Memory B cell (primary cell): Measurements from ENCODE around the gene SPTB.

Experiments used
- ATAC-seq: fragments of 150-1000 bp; cut with Tn5 transposase; 2 replicates; pipeline ENCODE4 v1.10.0; 2021; ENCODE audit warnings: low read depth, mild to moderate bottlenecking, moderate library complexity
- DNase-seq, 2 donors: peaks; one replicate each; pipeline ENCODE4 v3.0.0; 2022; ENCODE audit warnings: low spot score in 2 of 2
- H3K27ac Mint-ChIP-seq: one replicate; pipeline ENCODE4 v1.8.0; 2022; ENCODE audit warnings: mild to moderate bottlenecking, moderate library complexity, mixed read lengths
- H3K27me3 Mint-ChIP-seq: one replicate; pipeline ENCODE4 v1.8.0; 2022; ENCODE audit warnings: mixed read lengths
- H3K36me3 Mint-ChIP-seq: one replicate; pipeline ENCODE4 v1.8.0; 2022; ENCODE audit warnings: mild to moderate bottlenecking, mixed read lengths
- H3K4me1 Mint-ChIP-seq: one replicate; pipeline ENCODE4 v1.8.0; 2022; ENCODE audit warnings: mixed read lengths
- H3K4me3 Mint-ChIP-seq: one replicate; pipeline ENCODE4 v1.8.0; 2022; ENCODE audit warnings: mild to moderate bottlenecking, moderate library complexity, mixed read lengths
- H3K9me3 Mint-ChIP-seq: one replicate; pipeline ENCODE4 v1.8.0; 2022; ENCODE audit warnings: mixed read lengths

The SPTB gene

GRCh38 chr14:64736271-64737169 lies 143.2 kb downstream of the SPTB start:
- DNase-seq, result no peak
- Mint-ChIP-seq H3K27me3 (no peaks in the 10 kb centered on the region), H3K4me3 (no peak overlapping the region), H3K4me1 (no peaks in the 10 kb centered on the region), H3K9me3 (no peaks in the 10 kb centered on the region), H3K36me3 (no peaks in the 10 kb centered on the region), H3K27ac (no peak overlapping the region)
- no peak for ATAC-seq

- H3K4me1 Mint-ChIP-seq, result no peaks in the 10 kb centered on the region
- no peak for DNase-seq
- no peaks in the 10 kb centered on the region for H3K9me3 Mint-ChIP-seq
- no peaks in the 10 kb centered on the region for H3K36me3 Mint-ChIP-seq
- no peak overlapping the region for H3K4me3 Mint-ChIP-seq
- no peak for ATAC-seq
- no peaks in the 10 kb centered on the region for H3K27me3 Mint-ChIP-seq
- no peak overlapping the region for H3K27ac Mint-ChIP-seq
Measured at GRCh38 chr14:64734990-64735389, 144.7 kb downstream of the SPTB start.

- Mint-ChIP-seq H3K9me3 (no peaks in the 10 kb centered on the region), H3K4me1 (no peaks in the 10 kb centered on the region), H3K27ac (no peak overlapping the region), H3K36me3 (no peaks in the 10 kb centered on the region), H3K4me3 (no peak overlapping the region), H3K27me3 (peaks cover 2% of the 10 kb centered on the region)
- DNase-seq (no peak), ATAC-seq (no peak)
Measured at GRCh38 chr14:64733899-64734298, 145.8 kb downstream of the SPTB start.

- H3K27ac Mint-ChIP-seq, result no peak overlapping the region
- no peak for DNase-seq
- no peak for ATAC-seq
- H3K4me3 Mint-ChIP-seq, result no peak overlapping the region
- no peaks in the 10 kb centered on the region for H3K9me3 Mint-ChIP-seq
- H3K27me3 Mint-ChIP-seq, result peaks cover 2% of the 10 kb centered on the region
- no peaks in the 10 kb centered on the region for H3K36me3 Mint-ChIP-seq
- H3K4me1 Mint-ChIP-seq, result peaks cover 3% of the 10 kb centered on the region
Measured at GRCh38 chr14:64733321-64733720, 146.4 kb downstream of the SPTB start.

- peaks cover 3% of the 10 kb centered on the region for H3K4me1 Mint-ChIP-seq
- DNase-seq, result no peak
- H3K27ac Mint-ChIP-seq, result no peak overlapping the region
- H3K27me3 Mint-ChIP-seq, result peaks cover 2% of the 10 kb centered on the region
- no peaks in the 10 kb centered on the region for H3K36me3 Mint-ChIP-seq
- no peaks in the 10 kb centered on the region for H3K9me3 Mint-ChIP-seq
- no peak for ATAC-seq
- H3K4me3 Mint-ChIP-seq, result no peak overlapping the region
Measured at GRCh38 chr14:64732536-64733120, 147.1 kb downstream of the SPTB start.

- H3K4me3 Mint-ChIP-seq, result no peak overlapping the region
- H3K4me1 Mint-ChIP-seq, result peaks cover 3% of the 10 kb centered on the region
- H3K27ac Mint-ChIP-seq, result no peak overlapping the region
- H3K9me3 Mint-ChIP-seq, result no peaks in the 10 kb centered on the region
- ATAC-seq (no peak), DNase-seq (no peak)
- peaks cover 2% of the 10 kb centered on the region for H3K27me3 Mint-ChIP-seq
- H3K36me3 Mint-ChIP-seq, result no peaks in the 10 kb centered on the region
Measured at GRCh38 chr14:64732066-64732465, 147.6 kb downstream of the SPTB start.

GRCh38 chr14:64731141-64731581 lies 148.5 kb downstream of the SPTB start:
- Mint-ChIP-seq H3K9me3 (no peaks in the 10 kb centered on the region), H3K27me3 (peaks cover 2% of the 10 kb centered on the region), H3K4me3 (no peak overlapping the region), H3K36me3 (no peaks in the 10 kb centered on the region), H3K4me1 (peaks cover 3% of the 10 kb centered on the region), H3K27ac (no peak overlapping the region)
- no peak for DNase-seq
- no peak for ATAC-seq

- DNase-seq, result no peak
- Mint-ChIP-seq H3K27me3 (peaks cover 2% of the 10 kb centered on the region), H3K36me3 (no peaks in the 10 kb centered on the region), H3K4me3 (no peak overlapping the region), H3K9me3 (no peaks in the 10 kb centered on the region), H3K27ac (no peak overlapping the region), H3K4me1 (peaks cover 3% of the 10 kb centered on the region)
- no peak for ATAC-seq
Measured at GRCh38 chr14:64730681-64731080, 149.0 kb downstream of the SPTB start.

GRCh38 chr14:64730061-64730440 lies 149.7 kb downstream of the SPTB start:
- Mint-ChIP-seq H3K4me3 (no peak overlapping the region), H3K9me3 (no peaks in the 10 kb centered on the region), H3K4me1 (peaks cover 3% of the 10 kb centered on the region), H3K27me3 (peaks cover 2% of the 10 kb centered on the region), H3K27ac (no peak overlapping the region), H3K36me3 (no peaks in the 10 kb centered on the region)
- DNase-seq (no peak), ATAC-seq (no peak)

- Mint-ChIP-seq H3K9me3 (no peaks in the 10 kb centered on the region), H3K36me3 (no peaks in the 10 kb centered on the region), H3K4me3 (no peak overlapping the region), H3K27me3 (peaks cover 3% of the 10 kb centered on the region), H3K4me1 (peaks cover 3% of the 10 kb centered on the region), H3K27ac (no peak overlapping the region)
- ATAC-seq (no peak), DNase-seq (no peak)
Measured at GRCh38 chr14:64729386-64730060, 150.2 kb downstream of the SPTB start.

- ATAC-seq (no peak), DNase-seq (no peak)
- Mint-ChIP-seq H3K36me3 (no peaks in the 10 kb centered on the region), H3K9me3 (no peaks in the 10 kb centered on the region), H3K4me3 (no peak overlapping the region), H3K4me1 (peaks cover 3% of the 10 kb centered on the region), H3K27ac (no peak overlapping the region), H3K27me3 (peaks cover 5% of the 10 kb centered on the region)
Measured at GRCh38 chr14:64728856-64729255, 150.9 kb downstream of the SPTB start.

GRCh38 chr14:64728106-64728505 lies 151.6 kb downstream of the SPTB start:
- H3K9me3 Mint-ChIP-seq, result no peaks in the 10 kb centered on the region
- no peak overlapping the region for H3K4me3 Mint-ChIP-seq
- H3K4me1 Mint-ChIP-seq, result peaks cover 3% of the 10 kb centered on the region
- no peak for DNase-seq
- no peak overlapping the region for H3K27ac Mint-ChIP-seq
- no peaks in the 10 kb centered on the region for H3K36me3 Mint-ChIP-seq
- ATAC-seq, result peak; percentile 61
- H3K27me3 Mint-ChIP-seq, result peaks cover 7% of the 10 kb centered on the region

- H3K27ac Mint-ChIP-seq, result no peak overlapping the region
Measured at GRCh38 chr14:64727551-64728071, 152.1 kb downstream of the SPTB start.

GRCh38 chr14:64726585-64726890 lies 153.2 kb downstream of the SPTB start:
- Mint-ChIP-seq H3K27ac (no peak overlapping the region), H3K36me3 (no peaks in the 10 kb centered on the region), H3K4me1 (peaks cover 3% of the 10 kb centered on the region), H3K9me3 (no peaks in the 10 kb centered on the region), H3K27me3 (peaks cover 7% of the 10 kb centered on the region), H3K4me3 (no peak overlapping the region)
- DNase-seq (no peak), ATAC-seq (no peak)

More at GRCh38 chr14:64727551-64728071, 152.1 kb downstream of the SPTB start:
- Mint-ChIP-seq H3K4me1 (peaks cover 3% of the 10 kb centered on the region), H3K9me3 (no peaks in the 10 kb centered on the region), H3K4me3 (no peak overlapping the region), H3K27me3 (peaks cover 7% of the 10 kb centered on the region), H3K36me3 (no peaks in the 10 kb centered on the region)
- no peak for DNase-seq
- ATAC-seq, result no peak
